Stimulated activated CD8-positive, alpha-beta memory T cell treated with anti-CD3 and anti-CD28 coated beads, Interleukin-15, amount 100 ng/mL, for 1 hour (primary cell): ENCODE measurements around the gene HEMK1.

Experiments
- DNase-seq: peaks from one replicate; pipeline ENCODE4 v3.0.0-alpha.2; 2020; ENCODE audit warnings: low read depth

HEMK1 gene

GRCh38 chr3:50542177-50543034, 26.9 kb upstream of the HEMK1 start:
- peak; percentile 26 for DNase-seq

GRCh38 chr3:50545781-50546180, 23.5 kb upstream of the HEMK1 start:
- no peak for DNase-seq

GRCh38 chr3:50549226-50549625, 20.1 kb upstream of the HEMK1 start:
- no peak for DNase-seq

GRCh38 chr3:50550079-50550736, 19.1 kb upstream of the HEMK1 start:
- peak; percentile 54 for DNase-seq

GRCh38 chr3:50551054-50551659, 18.2 kb upstream of the HEMK1 start:
- no peak for DNase-seq

- no peak for DNase-seq
Measured at GRCh38 chr3:50551681-50552435, 17.5 kb upstream of the HEMK1 start.

- no peak for DNase-seq
Measured at GRCh38 chr3:50552598-50552997, 16.7 kb upstream of the HEMK1 start.

- DNase-seq: no peak
Measured at GRCh38 chr3:50554553-50554952, 14.8 kb upstream of the HEMK1 start.

- no peak for DNase-seq
Measured at GRCh38 chr3:50557106-50557505, 12.2 kb upstream of the HEMK1 start.

GRCh38 chr3:50557915-50558314, 11.4 kb upstream of the HEMK1 start:
- DNase-seq: no peak

- DNase-seq: no peak
Measured at GRCh38 chr3:50559702-50560101, 9.6 kb upstream of the HEMK1 start.

GRCh38 chr3:50562861-50563260, 6.5 kb upstream of the HEMK1 start:
- no peak for DNase-seq

GRCh38 chr3:50563867-50564266, 5.5 kb upstream of the HEMK1 start:
- no peak for DNase-seq

GRCh38 chr3:50564321-50564720, 5.0 kb upstream of the HEMK1 start:
- DNase-seq: no peak

- DNase-seq: no peak
Measured at GRCh38 chr3:50567011-50567385, 2.3 kb upstream of the HEMK1 start.

- DNase-seq: peak; percentile 83
Measured at GRCh38 chr3:50567386-50568167, 1.7 kb upstream of the HEMK1 start, which contains the start of gene C3orf18. Gene C3orf18, minus strand, starts transcription at chr3:50567747. Its CDS starts 2,048 bp downstream, at chr3:50565699.

- no peak for DNase-seq
Measured at GRCh38 chr3:50570508-50571279, 1.4 kb downstream of the HEMK1 start.

- no peak for DNase-seq
Measured at GRCh38 chr3:50571486-50571885, 2.2 kb downstream of the HEMK1 start.

GRCh38 chr3:50572158-50572557, 2.8 kb downstream of the HEMK1 start:
- DNase-seq: peak; percentile 62

GRCh38 chr3:50572801-50573371, 3.6 kb downstream of the HEMK1 start:
- no peak for DNase-seq
